DOHH2 (cell line): Measurements from ENCODE around the gene C3AR1.

Source experiments
- CTCF ChIP-seq: fragments of 200-600 bp; sonication (generic); IDR thresholded peaks from one replicate; pipeline ENCODE4 v1.5.1; 2014; ENCODE audit warnings: antibody characterized with exemption, mild to moderate bottlenecking, low read depth, low read length; ENCODE audit not compliant: poor library complexity, severe bottlenecking
- EZH2phosphoT487 ChIP-seq: fragments of 200-600 bp; sonication (generic); IDR thresholded peaks from 2 replicates; pipeline ENCODE4 v1.6.1; 2017; ENCODE audit warnings: borderline replicate concordance, mild to moderate bottlenecking, antibody characterized with exemption, low read length, moderate library complexity, mixed read lengths

GRCh38 chr12:8035440-8036010 is 30.6 kb downstream of the C3AR1 start:
- TF ChIP-seq CTCF: no peak
- TF ChIP-seq EZH2phosphoT487: no peak
